GM21390 (cell line): ENCODE measurements around the gene DGLUCY.
"Not testable (repeated sequence)": the region's sequence is repeated elsewhere in the genome, so short reads cannot be mapped to it uniquely, and the experiment has no call there.

ENCODE experiments used
- ATAC-seq: cut with Tn5 transposase; IDR thresholded peaks from one replicate; pipeline ENCODE4 v1.9.1; 2021; ENCODE audit not compliant: unreplicated experiment

DGLUCY gene

DNA sequence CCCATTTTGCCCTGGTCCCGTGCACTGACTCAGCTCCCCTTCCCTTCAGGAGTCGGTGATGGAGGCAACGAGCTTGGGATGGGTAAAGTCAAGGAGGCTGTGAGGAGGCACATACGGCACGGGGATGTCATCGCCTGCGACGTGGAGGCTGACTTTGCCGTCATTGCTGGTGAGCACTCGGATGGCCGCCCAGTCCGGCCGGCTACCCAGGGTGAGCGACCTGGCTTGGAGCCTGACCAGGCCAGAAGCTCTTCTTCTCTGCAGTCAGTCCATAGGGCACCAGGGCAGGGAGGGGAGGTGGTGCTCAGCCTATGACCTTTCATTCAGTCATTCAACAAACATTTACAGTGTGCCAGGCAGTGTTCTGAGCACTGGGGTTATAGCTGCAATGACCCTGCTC lies 90.8 kb downstream of the DGLUCY start:
- no peak for ATAC-seq

DNA sequence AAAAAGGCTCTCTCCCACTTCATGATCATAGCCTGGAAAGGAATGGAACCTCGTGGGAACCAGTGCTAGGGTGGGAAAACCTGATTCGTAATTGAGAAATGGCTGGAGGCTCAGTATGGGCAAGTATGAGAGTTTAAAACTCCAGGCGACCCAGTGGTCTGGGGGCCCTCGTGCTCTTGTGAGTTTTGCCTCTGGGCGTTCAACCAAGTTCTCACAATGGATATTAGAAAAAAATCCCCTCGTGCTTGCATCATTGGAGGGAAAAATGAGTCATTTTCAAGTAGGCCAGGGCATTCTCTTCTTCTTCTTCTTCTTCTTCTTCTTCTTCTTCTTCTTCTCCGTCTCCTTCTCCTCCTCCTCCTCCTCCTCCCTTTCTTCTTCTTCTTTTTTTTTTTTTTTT lies 91.6 kb downstream of the DGLUCY start:
- no peak for ATAC-seq

DNA sequence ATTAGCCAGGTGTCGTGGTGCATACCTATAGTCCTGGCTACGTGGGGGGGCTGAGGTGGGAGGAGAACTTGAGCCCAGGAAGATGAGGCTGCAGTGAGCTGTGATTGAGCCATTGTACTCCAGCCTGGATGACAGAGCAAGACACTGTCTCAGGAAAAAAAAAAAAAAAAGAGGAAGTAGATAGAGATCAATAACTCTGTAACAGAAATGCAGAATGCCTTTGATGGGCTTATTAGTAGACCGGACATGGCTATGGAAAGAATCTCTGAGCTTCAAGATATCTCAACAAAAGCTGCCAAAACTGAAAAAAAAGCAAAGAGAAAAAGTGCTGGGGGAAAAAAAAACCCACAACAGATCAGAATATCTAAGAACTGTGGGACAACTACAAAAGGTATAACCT lies 93.1 kb downstream of the DGLUCY start:
- no peak for ATAC-seq

DNA sequence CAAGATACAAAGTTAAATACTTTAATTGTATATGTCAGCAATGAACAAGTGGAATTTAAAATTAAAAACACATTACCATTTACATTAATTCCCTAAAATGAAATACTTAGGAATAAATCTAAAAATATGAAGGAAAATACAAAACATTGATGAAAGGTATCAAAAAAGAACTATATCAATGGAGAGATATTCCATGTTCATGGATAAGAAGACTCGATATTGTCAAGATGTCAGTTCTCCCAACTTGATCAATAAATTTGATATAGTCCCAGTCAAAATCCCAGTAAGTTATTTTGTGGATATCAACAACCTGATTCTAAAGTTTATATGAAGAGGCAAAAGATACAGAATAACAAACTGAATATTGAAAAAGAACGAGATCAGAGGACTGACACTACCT lies 97.1 kb downstream of the DGLUCY start:
- no peak for ATAC-seq

DNA sequence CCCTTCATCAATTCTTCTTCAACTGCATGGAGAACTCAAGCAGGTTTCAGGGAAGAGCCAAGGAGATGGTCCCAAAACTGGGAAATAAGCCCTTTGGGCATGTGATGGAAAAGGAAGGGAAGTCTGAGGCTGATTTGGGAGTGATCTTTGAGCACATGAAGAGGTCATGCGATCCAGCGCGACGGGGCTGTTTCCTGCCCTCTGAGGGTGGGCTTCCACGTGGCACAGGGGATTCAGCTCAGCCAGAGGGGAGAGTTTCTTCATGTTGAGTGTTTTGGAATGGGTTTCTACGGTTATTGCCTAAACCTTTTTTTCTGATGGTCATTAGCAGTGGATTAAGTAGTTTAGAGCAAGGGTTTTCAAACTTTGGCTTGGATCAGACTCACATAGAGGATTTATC lies 100.4 kb downstream of the DGLUCY start:
- no peak for ATAC-seq

DNA sequence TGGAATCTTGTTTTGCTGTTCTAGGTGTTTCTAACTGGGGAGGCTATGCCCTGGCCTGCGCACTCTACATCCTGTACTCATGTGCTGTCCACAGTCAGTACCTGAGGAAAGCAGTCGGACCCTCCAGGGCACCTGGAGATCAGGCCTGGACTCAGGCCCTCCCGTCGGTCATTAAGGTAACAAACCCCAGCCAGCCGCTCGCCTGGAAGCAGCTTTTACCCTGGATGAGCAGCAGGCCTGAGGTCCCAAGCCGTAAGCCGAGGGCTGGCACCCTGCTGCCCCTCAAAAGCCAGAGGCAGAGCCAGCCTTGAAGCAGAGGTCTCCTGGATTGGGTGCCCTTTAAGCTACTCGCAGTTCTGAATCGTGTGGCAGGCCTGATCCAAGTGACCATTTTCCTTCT lies 101.5 kb downstream of the DGLUCY start:
- ATAC-seq: no peak

DNA sequence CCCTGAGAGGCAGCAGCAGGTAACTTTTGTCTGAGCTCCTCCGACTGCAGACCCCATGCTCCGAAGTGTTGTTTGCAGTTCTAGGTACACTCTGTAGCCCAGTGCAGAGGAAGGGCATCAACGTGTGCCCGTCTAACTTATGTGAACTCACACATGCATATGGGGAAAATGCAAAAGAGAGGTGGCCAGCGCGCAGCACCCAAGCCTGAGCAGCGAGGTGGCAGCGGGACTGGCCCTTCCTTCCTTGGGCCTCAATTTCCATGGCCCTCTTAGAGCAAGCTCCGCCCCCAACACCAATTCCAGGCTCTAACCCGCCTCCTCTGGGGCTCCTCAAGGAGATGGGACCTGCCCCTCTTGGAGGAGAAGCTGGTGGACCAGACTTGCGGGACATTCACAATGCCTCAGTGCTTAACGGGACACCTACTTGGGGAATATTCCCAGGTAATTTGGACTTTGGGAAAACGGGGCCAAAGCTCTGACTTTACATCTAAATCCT lies 102.9 kb downstream of the DGLUCY start:
- ATAC-seq: no peak

DNA sequence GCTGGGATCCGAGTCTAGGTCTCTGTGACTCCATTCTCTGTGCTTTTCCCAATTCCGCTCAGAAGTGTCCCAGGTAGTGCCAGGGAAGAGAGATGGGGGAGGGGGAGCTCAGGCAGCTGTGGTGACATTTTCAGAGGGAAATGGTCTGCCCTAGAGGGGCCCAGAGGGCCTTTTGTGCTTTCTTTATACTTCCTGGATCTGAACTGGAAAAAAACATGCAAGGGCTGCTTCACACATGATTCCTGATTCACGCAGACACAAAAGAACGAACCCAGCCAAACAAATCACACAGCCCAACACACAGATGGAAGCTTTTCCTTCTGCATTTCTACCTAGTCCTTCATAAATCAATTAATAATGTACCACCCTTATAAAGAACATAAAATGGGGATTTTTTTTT lies 104.1 kb downstream of the DGLUCY start:
- no peak for ATAC-seq

DNA sequence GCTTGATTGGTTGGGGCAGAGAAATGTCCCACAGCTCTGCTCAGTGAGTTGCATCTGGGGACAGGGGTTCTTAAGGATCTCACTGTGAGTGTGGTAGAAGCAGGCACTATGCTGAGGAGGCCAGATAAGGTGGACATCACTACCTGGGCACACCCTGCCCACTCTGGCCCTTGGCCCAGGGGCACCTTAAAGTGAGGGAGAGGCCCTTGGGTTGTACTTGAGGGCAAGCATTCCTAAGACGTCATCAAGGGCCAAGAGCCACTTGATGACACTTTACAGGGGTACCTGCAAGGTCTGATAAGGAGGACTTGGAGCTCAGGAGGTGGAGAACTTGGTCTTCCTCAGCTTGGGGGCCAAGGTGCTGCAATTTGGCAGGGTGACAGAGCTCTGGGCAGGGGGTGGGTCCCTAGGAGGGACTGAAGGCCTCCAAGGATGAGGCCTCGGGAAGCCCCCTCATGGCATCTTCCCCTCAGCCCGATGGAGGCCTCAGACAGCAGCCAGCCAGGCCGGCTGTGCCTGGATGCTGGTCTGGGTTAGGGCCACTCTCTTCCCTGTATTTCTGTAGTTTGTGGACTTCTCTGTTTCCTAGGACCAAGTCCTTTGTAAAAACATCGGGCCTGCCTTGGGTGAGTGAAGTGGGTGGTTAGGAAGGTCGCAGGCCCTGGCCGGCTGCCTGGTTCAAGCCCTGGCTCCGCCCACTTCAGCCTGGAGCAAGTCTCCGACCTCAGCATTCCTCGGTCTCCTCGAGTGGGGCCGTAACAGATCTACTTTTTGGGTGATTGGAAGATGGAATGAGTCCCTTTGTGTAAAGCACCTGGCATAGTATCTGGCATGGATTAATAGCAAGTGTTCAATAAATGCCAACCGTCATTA lies 105.9 kb downstream of the DGLUCY start:
- ATAC-seq: no peak

DNA sequence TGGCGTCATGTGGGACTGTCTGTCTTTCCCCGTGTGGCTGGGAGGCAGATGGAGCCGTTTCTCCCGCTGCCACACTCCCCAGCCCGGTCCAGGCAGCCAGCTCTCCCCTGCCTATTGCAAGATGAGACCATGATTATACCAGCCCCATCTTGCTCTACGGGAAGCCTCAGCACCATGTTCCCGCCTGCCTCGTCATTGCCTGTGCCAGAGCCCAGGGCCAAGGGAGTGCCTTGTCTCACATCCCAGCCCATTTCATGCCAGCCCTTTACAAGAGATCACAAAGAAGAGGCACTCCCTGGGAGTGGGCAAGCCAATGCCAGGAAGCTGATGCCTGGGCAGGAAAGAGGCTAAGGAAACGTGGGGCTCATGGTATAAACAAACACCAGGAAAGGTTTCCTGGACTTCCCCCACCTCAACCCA lies 106.7 kb downstream of the DGLUCY start:
- ATAC-seq: no peak

DNA sequence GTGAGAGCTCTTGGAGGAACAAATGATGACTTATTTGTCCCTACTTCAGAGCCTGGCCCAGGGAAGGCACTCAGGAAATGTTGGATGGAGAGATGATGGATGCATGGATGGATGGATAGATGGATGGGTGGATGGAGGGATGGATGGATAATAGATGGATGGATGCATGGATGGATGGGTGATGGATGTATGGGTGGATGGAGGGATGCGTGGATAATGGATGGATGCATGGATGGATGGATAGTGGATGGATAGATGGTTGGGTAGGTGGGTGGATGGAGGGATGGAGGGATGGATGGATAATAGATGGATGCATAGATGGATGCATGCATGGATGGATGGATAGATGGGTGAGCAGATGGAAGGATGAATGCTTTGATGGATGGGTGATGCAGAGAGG lies 107.4 kb downstream of the DGLUCY start:
- ATAC-seq: no peak

DNA sequence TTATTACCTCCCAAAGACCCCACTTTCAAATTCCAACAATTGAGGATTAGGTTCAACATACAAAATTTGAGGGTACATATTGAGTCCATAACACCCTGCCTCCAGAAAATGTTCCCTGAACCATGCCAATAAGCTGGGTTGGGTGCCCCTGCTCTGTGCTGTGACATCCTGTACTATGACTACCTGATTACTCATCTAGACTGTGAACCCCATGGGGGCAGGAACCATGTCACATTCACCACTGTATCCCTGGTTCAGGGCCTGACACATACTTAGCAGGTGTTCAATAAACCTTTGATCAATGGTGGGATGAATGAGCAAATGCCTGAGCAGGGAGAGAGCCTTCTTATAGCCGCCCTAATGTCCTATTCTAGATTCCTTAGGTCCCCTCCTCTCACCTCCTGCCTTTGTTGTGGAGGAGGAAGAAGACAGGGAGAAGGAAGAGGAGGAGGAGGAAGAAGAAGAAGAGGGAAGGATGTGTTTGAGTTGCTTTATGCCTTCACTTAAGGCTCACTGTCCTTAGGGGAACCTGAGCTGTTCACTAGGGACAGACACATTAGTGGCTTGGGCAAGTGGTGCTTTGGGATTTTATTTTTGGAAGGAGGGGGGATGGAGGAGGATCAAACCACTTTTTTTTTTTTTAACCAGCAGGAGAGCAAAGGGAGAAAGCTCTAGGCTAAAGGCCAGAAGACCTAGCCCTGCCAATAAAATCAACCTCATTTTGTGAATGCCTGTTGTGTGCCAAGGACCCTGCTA lies 109.3 kb downstream of the DGLUCY start:
- ATAC-seq: no peak

DNA sequence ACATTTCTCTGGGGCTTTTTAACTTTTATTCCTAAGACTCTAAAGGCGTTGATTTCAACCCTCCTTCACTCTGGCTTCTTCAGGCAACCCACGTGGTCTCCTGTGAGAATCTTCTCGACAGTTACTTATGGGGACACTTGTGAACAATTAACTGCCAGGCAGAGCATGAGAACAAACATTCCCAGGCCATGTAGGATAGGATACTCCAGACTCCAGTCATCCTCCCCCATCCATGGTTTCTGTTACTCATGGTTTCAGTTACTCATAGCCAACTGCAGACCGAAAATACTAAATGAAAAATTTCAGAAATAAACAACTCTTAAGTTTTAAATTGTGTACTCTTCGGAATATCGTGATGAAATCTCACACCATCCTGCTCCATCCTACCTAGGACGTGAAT lies 111.2 kb downstream of the DGLUCY start:
- ATAC-seq: no peak

DNA sequence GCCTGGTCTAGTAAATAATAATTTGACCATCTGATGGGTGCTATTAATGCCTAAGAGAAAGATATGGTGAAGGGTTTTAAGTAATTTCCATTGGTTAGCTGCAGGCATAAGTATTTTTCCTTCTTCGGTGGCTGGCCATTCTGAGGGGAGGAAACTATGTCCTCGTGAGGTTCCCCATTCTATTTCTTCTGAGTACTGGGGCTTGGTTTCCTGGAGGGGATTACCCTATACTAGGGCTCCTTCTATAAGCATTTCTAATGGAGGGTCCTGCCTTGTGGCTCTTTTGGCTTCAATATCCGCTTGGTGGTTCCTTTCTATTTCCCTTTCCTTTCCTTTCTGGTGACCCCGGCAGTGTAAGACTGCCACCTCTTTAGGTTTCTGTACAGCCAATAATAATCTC lies 112.5 kb downstream of the DGLUCY start:
- ATAC-seq: not testable (repeated sequence)

DNA sequence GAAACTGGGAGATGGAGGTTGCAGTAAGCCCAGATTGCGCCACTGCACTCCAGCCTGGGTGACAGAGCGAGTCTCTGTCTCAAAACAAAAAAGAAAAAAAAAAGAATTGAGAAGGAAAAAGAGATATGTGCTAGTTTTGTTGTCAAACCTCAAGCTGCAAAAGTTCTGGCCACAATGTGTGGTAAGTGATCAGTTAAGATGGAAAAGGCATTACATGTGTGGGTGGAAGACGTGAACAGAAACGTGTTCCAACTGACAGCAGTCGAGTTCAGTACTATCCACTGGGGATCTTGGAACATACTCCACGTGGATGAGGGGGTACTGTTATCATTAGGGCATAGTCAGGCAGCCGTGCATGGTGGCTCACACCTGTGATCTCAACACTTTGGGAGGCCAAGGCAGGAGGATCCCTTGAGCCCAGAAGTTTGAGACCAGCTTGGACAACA lies 113.3 kb downstream of the DGLUCY start:
- no peak for ATAC-seq

DNA sequence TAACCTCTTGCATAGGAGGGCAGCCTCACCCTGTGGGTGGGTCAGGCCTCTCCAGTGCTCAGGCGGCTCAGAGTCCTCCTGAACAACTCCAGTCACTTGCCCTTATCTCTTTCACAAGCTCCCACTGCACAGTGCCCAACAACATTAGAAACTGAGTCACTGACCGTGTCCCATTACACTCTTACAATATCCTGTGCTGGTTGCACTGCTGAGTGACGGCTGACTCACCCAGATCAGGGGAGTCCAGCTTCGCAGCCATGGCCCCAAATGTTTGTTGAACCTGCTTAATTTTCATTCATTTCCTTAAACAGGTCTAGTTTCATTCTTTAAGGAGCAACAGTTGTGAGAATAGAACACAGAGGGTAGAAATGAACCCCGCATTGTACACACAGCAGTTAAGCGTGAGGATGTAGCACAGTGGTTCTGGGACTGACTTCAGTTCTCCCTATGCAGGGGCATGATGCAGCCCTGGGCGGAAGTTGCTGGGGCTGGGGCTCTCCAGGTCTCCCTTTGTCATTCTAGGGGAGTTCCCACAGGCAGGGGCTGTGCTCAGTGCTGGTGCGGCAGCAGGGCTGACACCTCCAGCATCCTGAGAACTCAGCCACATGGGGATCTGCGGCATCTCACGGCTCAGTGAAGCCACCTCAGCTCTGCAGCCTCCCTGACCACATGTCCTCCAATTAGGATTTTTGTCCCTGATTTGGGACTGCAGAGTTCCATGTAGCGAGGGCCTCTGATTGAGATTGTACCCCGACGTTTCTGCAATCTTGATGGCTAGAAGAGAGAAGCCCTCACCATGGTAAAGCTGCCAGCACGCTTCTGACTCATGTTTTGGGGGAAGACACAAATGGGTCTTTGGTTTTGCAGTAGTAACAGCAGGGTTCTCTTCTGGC lies 114.5 kb downstream of the DGLUCY start:
- peak; percentile 71 for ATAC-seq

DNA sequence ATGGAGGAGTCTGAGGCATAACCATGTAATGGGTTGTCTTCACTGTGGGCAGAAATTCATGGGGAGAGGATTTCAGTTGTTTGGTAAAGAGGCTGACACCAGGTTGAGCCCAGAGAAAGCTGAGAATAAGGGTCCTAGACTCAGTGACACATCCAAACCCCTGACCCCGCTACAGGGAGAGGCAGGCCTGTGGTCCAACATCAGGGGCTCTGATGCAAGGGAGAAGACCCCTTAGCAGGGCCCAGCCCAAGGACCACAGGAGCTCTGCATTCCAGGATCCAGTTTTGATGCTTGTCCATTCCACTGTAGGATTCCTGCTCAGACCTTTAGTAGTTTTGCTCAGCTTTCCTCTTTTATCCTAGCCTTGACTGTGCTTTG lies 115.1 kb downstream of the DGLUCY start:
- no peak for ATAC-seq

DNA sequence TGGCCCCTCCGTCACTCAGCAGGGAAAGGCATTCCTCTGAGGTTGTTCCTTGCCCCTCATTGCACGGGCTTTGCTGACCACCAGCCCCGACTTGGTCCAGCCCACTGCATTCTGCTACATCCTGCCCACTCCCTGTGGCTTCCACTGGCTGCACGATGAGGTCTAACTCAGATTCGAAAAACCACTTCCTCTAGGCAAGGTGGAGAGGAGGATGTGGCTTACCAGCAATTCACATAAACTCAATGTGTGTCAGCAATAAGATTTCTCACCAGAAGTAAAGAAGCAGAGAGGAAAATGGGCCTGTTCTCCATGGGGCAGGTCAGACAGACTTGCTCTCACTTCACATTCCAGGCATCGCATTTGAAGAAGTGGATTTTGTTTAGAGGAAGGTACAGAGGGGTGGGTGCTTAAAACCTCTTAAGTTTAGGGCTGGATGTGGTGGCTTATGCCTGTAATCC lies 115.9 kb downstream of the DGLUCY start:
- peak; percentile 70 for ATAC-seq

DNA sequence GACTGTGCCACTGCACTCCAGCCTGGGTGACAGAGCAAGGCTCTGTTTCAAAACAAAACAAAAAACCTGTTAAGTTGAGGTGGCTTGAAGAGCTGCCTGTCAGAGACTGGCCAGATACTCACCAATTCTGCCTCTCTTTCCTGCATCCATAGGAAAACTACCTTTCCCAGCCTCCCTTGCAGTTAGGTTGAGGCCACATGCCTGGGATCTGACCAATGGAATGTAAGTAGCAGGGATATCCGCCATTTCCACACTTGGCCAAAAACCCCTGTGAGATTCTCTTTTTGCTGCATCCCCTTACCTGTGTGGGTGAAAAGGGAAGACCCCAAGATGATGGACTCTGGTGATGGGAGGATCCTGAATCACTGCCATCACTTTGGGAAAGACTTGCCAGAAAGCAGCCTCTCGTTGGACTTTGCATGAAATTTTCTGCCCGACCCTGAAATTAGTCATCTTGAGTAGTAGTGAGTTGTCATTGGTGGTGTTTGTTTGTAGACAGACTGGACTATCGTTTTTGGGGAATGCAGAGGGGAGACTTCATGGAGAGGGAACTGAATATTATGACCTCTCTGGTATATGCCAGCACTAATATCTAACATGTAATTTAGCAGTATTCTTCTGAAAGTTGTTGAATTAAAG lies 116.6 kb downstream of the DGLUCY start:
- no peak for ATAC-seq

DNA sequence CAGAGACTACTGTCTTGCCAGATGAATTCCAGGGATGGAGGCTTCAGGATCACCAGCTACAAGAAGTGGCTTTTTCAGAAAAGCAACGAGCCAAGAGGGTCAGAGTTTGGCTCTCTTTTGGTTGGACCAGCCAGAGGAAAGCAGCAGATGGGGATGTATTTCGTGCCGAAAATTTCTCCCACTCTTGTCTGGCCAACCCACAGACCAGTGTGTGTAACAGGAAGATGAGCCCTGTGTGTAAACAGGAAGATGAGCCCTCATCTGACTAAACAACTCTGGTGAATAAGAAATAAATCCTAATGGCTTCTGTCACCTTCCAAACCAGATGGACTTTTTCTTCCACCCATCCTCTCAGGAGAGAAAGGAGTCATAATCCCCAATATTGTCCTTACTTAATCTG lies 117.6 kb downstream of the DGLUCY start:
- no peak for ATAC-seq

DNA sequence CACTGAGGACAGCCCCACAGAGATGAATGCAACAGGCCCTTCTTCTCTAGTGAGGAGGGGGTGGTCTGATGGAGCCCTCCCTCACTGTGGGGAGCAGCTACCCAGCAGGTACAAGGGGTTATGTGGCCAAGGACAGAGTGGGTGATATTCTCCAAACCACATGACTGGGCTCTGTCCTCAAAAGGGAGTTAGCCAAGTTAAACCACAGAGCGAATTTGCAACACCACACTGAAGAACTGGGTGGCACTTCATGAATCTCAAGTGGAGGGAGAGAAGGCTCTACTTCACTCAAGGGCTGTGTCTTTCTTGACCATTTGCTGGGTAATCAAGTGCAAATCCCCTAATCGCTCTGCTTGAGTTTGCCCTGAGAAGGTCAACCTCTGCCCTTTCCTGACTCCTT lies 118.2 kb downstream of the DGLUCY start:
- no peak for ATAC-seq
